ENCODE results near the gene ADAMTSL1.

DNA sequence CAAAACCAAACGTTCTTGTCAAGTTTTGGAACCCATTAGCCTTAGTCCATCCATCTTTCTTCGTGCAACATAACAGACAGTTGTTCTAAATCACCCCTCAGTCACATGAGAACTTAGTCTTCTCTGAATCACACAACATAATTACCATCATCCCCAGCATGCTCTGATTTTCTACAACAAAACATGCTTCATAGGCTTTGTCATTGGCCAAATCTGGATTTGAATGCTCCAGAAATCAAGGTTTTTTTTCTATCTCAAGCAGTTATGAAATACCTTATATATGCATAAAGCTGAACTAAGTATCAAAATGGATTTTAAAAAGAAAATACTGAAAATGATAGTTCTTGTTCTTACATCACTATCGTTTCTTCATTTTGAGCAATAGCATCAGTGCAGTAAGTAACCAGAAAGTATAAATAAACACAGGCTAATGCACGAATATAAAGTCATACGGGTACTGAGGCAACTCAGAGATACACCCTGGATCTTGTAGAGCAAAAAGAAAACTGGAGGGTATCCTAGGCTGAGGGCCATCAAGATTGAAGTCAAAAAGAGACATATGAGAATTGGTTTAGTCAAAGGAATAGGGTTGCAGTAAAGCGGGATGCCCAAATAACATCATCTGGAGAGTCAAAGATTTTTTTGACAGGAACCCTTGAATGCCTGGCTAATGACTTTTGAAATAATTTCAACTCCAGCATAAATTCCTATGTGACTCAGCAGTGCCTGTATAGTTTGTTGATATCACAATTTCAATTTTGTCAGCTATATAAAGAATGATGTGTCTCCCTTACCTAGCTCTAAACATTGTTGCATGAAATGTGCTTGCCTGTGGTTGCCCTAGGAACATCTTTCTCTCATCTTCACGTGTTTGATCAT, 164.7 kb downstream of the ADAMTSL1 start:
- TF ChIP-seq ZNF561 (CRISPR knock-in tag; conservative IDR thresholded peaks at IDR 0.05) = no peak
- TF ChIP-seq CBX1 (IDR thresholded peaks at IDR 0.05; ENCODE audit: low read depth) = no peak
- TF ChIP-seq, protein P1, sequence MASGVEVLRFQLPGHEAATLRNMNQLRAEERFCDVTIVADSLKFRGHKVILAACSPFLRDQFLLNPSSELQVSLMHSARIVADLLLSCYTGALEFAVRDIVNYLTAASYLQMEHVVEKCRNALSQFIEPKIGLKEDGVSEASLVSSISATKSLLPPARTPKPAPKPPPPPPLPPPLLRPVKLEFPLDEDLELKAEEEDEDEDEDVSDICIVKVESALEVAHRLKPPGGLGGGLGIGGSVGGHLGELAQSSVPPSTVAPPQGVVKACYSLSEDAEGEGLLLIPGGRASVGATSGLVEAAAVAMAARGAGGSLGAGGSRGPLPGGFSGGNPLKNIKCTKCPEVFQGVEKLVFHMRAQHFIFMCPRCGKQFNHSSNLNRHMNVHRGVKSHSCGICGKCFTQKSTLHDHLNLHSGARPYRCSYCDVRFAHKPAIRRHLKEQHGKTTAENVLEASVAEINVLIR (CRISPR knock-in tag; IDR thresholded peaks at IDR 0.05) = no peak
- TF ChIP-seq SAFB2 (IDR thresholded peaks at IDR 0.05; ENCODE audit: borderline replicate concordance, low read depth, low read length, severe bottlenecking) = no peak
- no peak for TF ChIP-seq HNRNPH1 (optimal IDR thresholded peaks at IDR 0.05; ENCODE audit: low read depth, low read length)
- TF ChIP-seq XRCC3 (IDR thresholded peaks at IDR 0.05) = no peak
- TF ChIP-seq TAF1 (IDR thresholded peaks at IDR 0.05; ENCODE audit: control insufficient read depth, extremely low read depth, insufficient read depth, low read length, severe bottlenecking) = no peak

Data from K562 (cell line).